ENCODE measurements around the gene ZNF350. TPM values are rescaled to one million over a fixed set of nuclear protein-coding genes. Genes with fewer than 3 reads are reported as not detected.
"Not testable (repeated sequence)": the region's sequence is repeated elsewhere in the genome, so short reads cannot be mapped to it uniquely, and the experiment has no call there.

ZNF350 gene
- 14.2 and 14.3 TPM in 2 replicates for total RNA-seq
- long read RNA-seq, transcript ZNF350-201 (5 exons, 2,338 nt), result major isoform, 82 of 129 reads
- long read RNA-seq, partial matches to known transcripts, result 8 of 129 reads
- long read RNA-seq, other reads (novel, unspliced or antisense), result 32 of 129 reads

- peaks cover 55% of the 10 kb centered on the region for H3K9me3 Mint-ChIP-seq (ENCODE audit: low read depth)
- H3K27me3 Mint-ChIP-seq, result no peaks in the 10 kb centered on the region
- H3K36me3 Mint-ChIP-seq (ENCODE audit: insufficient read depth), result peaks cover 58% of the 10 kb centered on the region
- H3K27ac Mint-ChIP-seq, result peak within 1 kb of the TSS; percentile 95
- DNase-seq (ENCODE audit: low spot score, unreplicated experiment), result peak; percentile 68
- TF ChIP-seq CTCF (IDR thresholded peaks at IDR 0.05; ENCODE audit: unreplicated experiment), result no peak
- H3K4me3 Mint-ChIP-seq (ENCODE audit: low read depth), result peak within 1 kb of the TSS; percentile 97
- H3K4me1 Mint-ChIP-seq (ENCODE audit: low read depth), result peaks cover 5% of the 10 kb centered on the region
Observed at GRCh38 chr19:51986309-51987291, at the start of gene ZNF350. Gene ZNF350, minus strand, starts transcription at chr19:51986840. Its CDS starts 12,480 bp downstream, at chr19:51974360.

- DNase-seq (ENCODE audit: low spot score, unreplicated experiment), result no peak
- Mint-ChIP-seq H3K4me1 (ENCODE audit: low read depth) (no peaks in the 10 kb centered on the region), H3K27me3 (no peaks in the 10 kb centered on the region), H3K27ac (peak overlapping the region; percentile 89), H3K36me3 (ENCODE audit: insufficient read depth) (peaks cover 81% of the 10 kb centered on the region), H3K4me3 (ENCODE audit: low read depth) (no peak overlapping the region), H3K9me3 (ENCODE audit: low read depth) (peaks cover 67% of the 10 kb centered on the region)
- no peak for TF ChIP-seq CTCF (IDR thresholded peaks at IDR 0.05; ENCODE audit: unreplicated experiment)
Observed at GRCh38 chr19:52034051-52034728, 47.5 kb upstream of the ZNF350 start.

- DNase-seq (ENCODE audit: low spot score, unreplicated experiment), result no peak
- no peak for TF ChIP-seq CTCF (IDR thresholded peaks at IDR 0.05; ENCODE audit: unreplicated experiment)
- no peaks in the 10 kb centered on the region for H3K27me3 Mint-ChIP-seq
- H3K9me3 Mint-ChIP-seq (ENCODE audit: low read depth), result peaks cover 45% of the 10 kb centered on the region
- H3K4me1 Mint-ChIP-seq (ENCODE audit: low read depth), result peaks cover 16% of the 10 kb centered on the region
- H3K4me3 Mint-ChIP-seq (ENCODE audit: low read depth), result peak overlapping the region; percentile 97
- peak overlapping the region; percentile 96 for H3K27ac Mint-ChIP-seq
- peaks cover 64% of the 10 kb centered on the region for H3K36me3 Mint-ChIP-seq (ENCODE audit: insufficient read depth)
Observed at GRCh38 chr19:52028780-52029123, 42.1 kb upstream of the ZNF350 start.

- peak; percentile 68 for DNase-seq (ENCODE audit: low spot score, unreplicated experiment)
- Mint-ChIP-seq H3K36me3 (ENCODE audit: insufficient read depth) (peaks cover 64% of the 10 kb centered on the region), H3K9me3 (ENCODE audit: low read depth) (peaks cover 47% of the 10 kb centered on the region), H3K27ac (peak within 1 kb of the TSS; percentile 96), H3K27me3 (no peaks in the 10 kb centered on the region), H3K4me3 (ENCODE audit: low read depth) (peak within 1 kb of the TSS; percentile 97), H3K4me1 (ENCODE audit: low read depth) (peaks cover 16% of the 10 kb centered on the region)
- TF ChIP-seq CTCF (IDR thresholded peaks at IDR 0.05; ENCODE audit: unreplicated experiment), result no peak
Observed at GRCh38 chr19:52028027-52028779, 41.6 kb upstream of the ZNF350 start, which contains the start of gene ZNF614. Gene ZNF614, minus strand, starts transcription at chr19:52028379. Its CDS starts 2,634 bp downstream, at chr19:52025745.

GRCh38 chr19:52026255-52026990 is 39.8 kb upstream of the ZNF350 start:
- Mint-ChIP-seq H3K9me3 (ENCODE audit: low read depth) (peaks cover 49% of the 10 kb centered on the region), H3K4me3 (ENCODE audit: low read depth) (peak overlapping the region; percentile 97), H3K36me3 (ENCODE audit: insufficient read depth) (peaks cover 69% of the 10 kb centered on the region), H3K4me1 (ENCODE audit: low read depth) (peaks cover 16% of the 10 kb centered on the region), H3K27ac (peak overlapping the region; percentile 86)
- not testable (repeated sequence) for H3K27me3 Mint-ChIP-seq; DNase-seq (ENCODE audit: low spot score, unreplicated experiment)

- H3K36me3 Mint-ChIP-seq (ENCODE audit: insufficient read depth), result peaks cover 74% of the 10 kb centered on the region
- not testable (repeated sequence) for DNase-seq (ENCODE audit: low spot score, unreplicated experiment); H3K27me3 Mint-ChIP-seq; H3K27ac Mint-ChIP-seq
- peaks cover 57% of the 10 kb centered on the region for H3K9me3 Mint-ChIP-seq (ENCODE audit: low read depth)
- H3K4me1 Mint-ChIP-seq (ENCODE audit: low read depth), result peaks cover 16% of the 10 kb centered on the region
- peak overlapping the region; percentile 19 for H3K4me3 Mint-ChIP-seq (ENCODE audit: low read depth)
Observed at GRCh38 chr19:52024478-52024877, 37.8 kb upstream of the ZNF350 start.
